ENCODE data around the gene KCNK2. TPM values are rescaled to one million over a fixed set of nuclear protein-coding genes. Genes with fewer than 3 reads are reported as not detected.

KCNK2 gene
- total and polyA plus RNA-seq, 2 of the 4 experiments (the other 2 are of a cell fraction) = 45.9 to 86.9 TPM

GRCh38 chr1:215220346-215220745 is 137.8 kb downstream of the KCNK2 start:
- Histone ChIP-seq H4K91ac (ENCODE audit: insufficient read depth, low read depth, low read length) (no peak overlapping the region), H3K9me3 (ENCODE audit: control insufficient read depth, insufficient read depth, low read length) (no peaks in the 10 kb centered on the region), H2BK5ac (ENCODE audit: low read depth, low read length, poor library complexity, severe bottlenecking) (no peak overlapping the region), H2BK15ac (ENCODE audit: low read depth, low read length) (no peak overlapping the region), H3K79me1 (ENCODE audit: low read depth in 1 of 2, low read length in 2 of 2) (no peaks in the 10 kb centered on the region), H3K4me2 (ENCODE audit: low read depth, low read length) (no peak overlapping the region), H2AK5ac (ENCODE audit: low read depth, low read length) (no peak overlapping the region), H3K56ac (ENCODE audit: extremely low read depth, insufficient read depth, low read length) (no peak overlapping the region), H3K4ac (ENCODE audit: low read depth, low read length) (no peak overlapping the region), H3K4me1 (ENCODE audit: control insufficient read depth, insufficient read depth, low read length) (no peaks in the 10 kb centered on the region), H3K9me1 (ENCODE audit: insufficient read depth, low read length) (no peaks in the 10 kb centered on the region), H3K4me3 (ENCODE audit: insufficient read depth, low read depth, low read length) (no peak overlapping the region), H4K20me1 (ENCODE audit: insufficient read depth, low read length) (no peaks in the 10 kb centered on the region), H3K36me3 (ENCODE audit: control insufficient read depth, insufficient read depth, low read length) (no peaks in the 10 kb centered on the region), H4K5ac (ENCODE audit: low read depth, low read length) (no peak overlapping the region), H3K9ac (ENCODE audit: low read depth, low read length) (no peak overlapping the region), H2AK9ac (replicated peaks; ENCODE audit: low read depth, low read length, poor library complexity) (no peak overlapping the region), H2AFZ (replicated peaks; ENCODE audit: low read length, poor library complexity) (no peak overlapping the region), H3K27ac (ENCODE audit: insufficient read depth, low read length) (no peak overlapping the region), H3K14ac (replicated peaks; ENCODE audit: low read depth, low read length) (no peak overlapping the region), H2BK20ac (ENCODE audit: low read depth, low read length) (no peak overlapping the region), H3K27me3 (ENCODE audit: control insufficient read depth, insufficient read depth, low read length) (no peaks in the 10 kb centered on the region), H3K23ac (ENCODE audit: low read depth, low read length) (no peak overlapping the region), H3K18ac (ENCODE audit: low read depth, low read length) (no peak overlapping the region), H4K8ac (ENCODE audit: low read depth in 2 of 2, low read length in 2 of 2) (no peak overlapping the region), H2BK120ac (ENCODE audit: low read depth, low read length) (no peak overlapping the region)
- ChIA-PET CTCF (no interaction called here), POLR2A (ENCODE audit: unreplicated experiment) (no interaction called here)
- in situ Hi-C loops (cut with MboI; ENCODE audit: low sequenced_read_pairs) = no loop called here
- intact Hi-C loops (cut with micrococcal nuclease) = no loop called here
- dilution Hi-C loops (cut with HindIII; ENCODE audit: low sequenced_read_pairs, unreplicated experiment) = no loop called here
- DNase-seq (no peak), ATAC-seq (ENCODE audit: low read depth) (no peak)
- no TSS peak for BruUV-seq (replicated peaks)
- TF ChIP-seq MAZ (IDR thresholded peaks at IDR 0.05; ENCODE audit: borderline replicate concordance, low read depth, low read length) (no peak), POLR2A (IDR thresholded peaks at IDR 0.05; ENCODE audit: low read depth, low read length) (no peak), BHLHE40 (IDR thresholded peaks at IDR 0.05; ENCODE audit: low read depth, low read length) (no peak), MAFK (IDR thresholded peaks at IDR 0.05; ENCODE audit: low read depth, low read length) (no peak), USF2 (IDR thresholded peaks at IDR 0.05; ENCODE audit: low read depth, low read length) (no peak), CTCF (conservative IDR thresholded peaks at IDR 0.05; ENCODE audit: low read depth, low read length) (no peak), RAD21 (IDR thresholded peaks at IDR 0.05; ENCODE audit: low read length) (no peak), SMC3 (IDR thresholded peaks at IDR 0.05; ENCODE audit: low read depth, low read length) (no peak), CEBPB (IDR thresholded peaks at IDR 0.05; ENCODE audit: low read depth, low read length) (no peak)
- WGBS, 2 experiments (ENCODE audit: extremely low coverage in 2 of 2, insufficient read length in 1 of 2) = 100% methylated on average over 2 of the region's 4 CpGs; no CpG with 5 or more reads in 1 of the 2 experiments
